Stimulated activated naive CD8-positive, alpha-beta T cell treated with anti-CD3 and anti-CD28 coated beads, Interleukin-15, amount 100 ng/mL, for 72 hours (primary cell): ENCODE measurements around the gene RBP2.

Experiments
- ATAC-seq: fragments of 150-1000 bp; cut with Tn5 transposase; 2 replicates; pipeline ENCODE4 v1.10.0; 2021; ENCODE audit warnings: mild to moderate bottlenecking, moderate library complexity
- DNase-seq, 2 donors: peaks; one replicate each; pipeline ENCODE4 v3.0.0; 2021 to 2022
- H3K27ac Mint-ChIP-seq, 2 donors: one replicate each; pipeline ENCODE4 v1.8.0; 2022; ENCODE audit warnings: mild to moderate bottlenecking in 2 of 2, mixed read lengths in 2 of 2, moderate library complexity in 2 of 2
- H3K27me3 Mint-ChIP-seq: one replicate; pipeline ENCODE4 v1.8.0; 2022; ENCODE audit warnings: mixed read lengths
- H3K4me1 Mint-ChIP-seq: one replicate; pipeline ENCODE4 v1.8.0; 2022; ENCODE audit warnings: mild to moderate bottlenecking, mixed read lengths
- H3K4me3 Mint-ChIP-seq, 2 donors: one replicate each; pipeline ENCODE4 v1.8.0; 2022; ENCODE audit warnings: mild to moderate bottlenecking in 2 of 2, mixed read lengths in 2 of 2, moderate library complexity in 1 of 2
- H3K9me3 Mint-ChIP-seq, 2 donors: one replicate each; pipeline ENCODE4 v1.8.0; 2022; ENCODE audit warnings: mixed read lengths in 2 of 2

Gene RBP2

GRCh38 chr3:139499536-139499935 is 23.2 kb upstream of the RBP2 start:
- Mint-ChIP-seq H3K27me3 (peaks cover 5% of the 10 kb centered on the region), H3K27ac (no peak overlapping the region), H3K4me3 (no peak overlapping the region), H3K9me3 (peaks cover 0 to 2% of the 10 kb centered on the region in 2 donors), H3K4me1 (no peaks in the 10 kb centered on the region)
- DNase-seq (no peak), ATAC-seq (no peak)

- DNase-seq, result no peak
- Mint-ChIP-seq H3K27ac (no peak overlapping the region), H3K4me3 (no peak overlapping the region), H3K9me3 (peaks cover 10 to 17% of the 10 kb centered on the region in 2 donors), H3K27me3 (no peaks in the 10 kb centered on the region), H3K4me1 (no peaks in the 10 kb centered on the region)
- no peak for ATAC-seq
These were observed 17.6 kb upstream of the RBP2 start for GRCh38 chr3:139493826-139494385.

- H3K4me1 Mint-ChIP-seq, result no peaks in the 10 kb centered on the region
- no peak for ATAC-seq
- no peak for DNase-seq
- peaks cover 17 to 32% of the 10 kb centered on the region in 2 donors for H3K9me3 Mint-ChIP-seq
- H3K4me3 Mint-ChIP-seq, result no peak overlapping the region
- no peaks in the 10 kb centered on the region for H3K27me3 Mint-ChIP-seq
- H3K27ac Mint-ChIP-seq, result no peak overlapping the region
These were observed 15.7 kb upstream of the RBP2 start for GRCh38 chr3:139491966-139492365.

GRCh38 chr3:139491027-139491700 is 14.8 kb upstream of the RBP2 start:
- Mint-ChIP-seq H3K4me3 (no peak overlapping the region), H3K9me3 (peaks cover 17 to 32% of the 10 kb centered on the region in 2 donors), H3K27ac (peak overlapping the region; percentile 35 to 86), H3K4me1 (no peaks in the 10 kb centered on the region), H3K27me3 (no peaks in the 10 kb centered on the region)
- ATAC-seq (no peak), DNase-seq (no peak)

- ATAC-seq, result no peak
- H3K9me3 Mint-ChIP-seq, result no peaks in the 10 kb centered on the region
- no peaks in the 10 kb centered on the region for H3K4me1 Mint-ChIP-seq
- H3K4me3 Mint-ChIP-seq, result no peak overlapping the region
- H3K27ac Mint-ChIP-seq, result no peak overlapping the region
- DNase-seq, result no peak
- H3K27me3 Mint-ChIP-seq, result no peaks in the 10 kb centered on the region
These were observed 5.9 kb upstream of the RBP2 start for GRCh38 chr3:139482206-139482605.

- Mint-ChIP-seq H3K4me1 (no peaks in the 10 kb centered on the region), H3K4me3 (no peak overlapping the region), H3K9me3 (no peaks in the 10 kb centered on the region), H3K27me3 (no peaks in the 10 kb centered on the region), H3K27ac (no peak overlapping the region)
- no peak for ATAC-seq
- DNase-seq, result no peak
These were observed 4.8 kb upstream of the RBP2 start for GRCh38 chr3:139481116-139481515.

- Mint-ChIP-seq H3K27ac (no peak overlapping the region), H3K27me3 (no peaks in the 10 kb centered on the region), H3K4me1 (no peaks in the 10 kb centered on the region), H3K9me3 (no peaks in the 10 kb centered on the region), H3K4me3 (no peak overlapping the region)
- DNase-seq, result no peak
- ATAC-seq, result no peak
These were observed 4.3 kb upstream of the RBP2 start for GRCh38 chr3:139480585-139480984.

GRCh38 chr3:139477710-139478640 is 1.7 kb upstream of the RBP2 start:
- no peak for ATAC-seq
- Mint-ChIP-seq H3K27ac (no peak overlapping the region), H3K9me3 (no peaks in the 10 kb centered on the region), H3K27me3 (no peaks in the 10 kb centered on the region), H3K4me1 (no peaks in the 10 kb centered on the region), H3K4me3 (no peak overlapping the region)
- DNase-seq, result no peak

GRCh38 chr3:139473155-139473771 is 3.1 kb downstream of the RBP2 start:
- ATAC-seq (no peak), DNase-seq (no peak)
- Mint-ChIP-seq H3K4me1 (no peaks in the 10 kb centered on the region), H3K4me3 (no peak overlapping the region), H3K27me3 (no peaks in the 10 kb centered on the region), H3K27ac (no peak overlapping the region), H3K9me3 (no peaks in the 10 kb centered on the region)

- no peaks in the 10 kb centered on the region for H3K27me3 Mint-ChIP-seq
- ATAC-seq, result no peak
- H3K27ac Mint-ChIP-seq, result no peak overlapping the region
- no peaks in the 10 kb centered on the region for H3K9me3 Mint-ChIP-seq
- H3K4me3 Mint-ChIP-seq, result no peak overlapping the region
- no peak for DNase-seq
- H3K4me1 Mint-ChIP-seq, result no peaks in the 10 kb centered on the region
These were observed 3.8 kb downstream of the RBP2 start for GRCh38 chr3:139472380-139473010.

GRCh38 chr3:139470199-139470598 is 6.1 kb downstream of the RBP2 start:
- H3K4me1 Mint-ChIP-seq, result no peaks in the 10 kb centered on the region
- no peak for DNase-seq
- no peak overlapping the region for H3K27ac Mint-ChIP-seq
- H3K4me3 Mint-ChIP-seq, result no peak overlapping the region
- H3K27me3 Mint-ChIP-seq, result no peaks in the 10 kb centered on the region
- no peaks in the 10 kb centered on the region for H3K9me3 Mint-ChIP-seq
- no peak for ATAC-seq

GRCh38 chr3:139468399-139468798 is 7.9 kb downstream of the RBP2 start:
- Mint-ChIP-seq H3K27ac (no peak overlapping the region), H3K4me1 (no peaks in the 10 kb centered on the region), H3K4me3 (no peak overlapping the region), H3K9me3 (no peaks in the 10 kb centered on the region), H3K27me3 (no peaks in the 10 kb centered on the region)
- ATAC-seq (no peak), DNase-seq (no peak)

- no peaks in the 10 kb centered on the region for H3K27me3 Mint-ChIP-seq
- H3K4me3 Mint-ChIP-seq, result no peak overlapping the region
- H3K9me3 Mint-ChIP-seq, result no peaks in the 10 kb centered on the region
- DNase-seq (no peak), ATAC-seq (no peak)
- no peaks in the 10 kb centered on the region for H3K4me1 Mint-ChIP-seq
- H3K27ac Mint-ChIP-seq, result no peak overlapping the region
These were observed 10.0 kb downstream of the RBP2 start for GRCh38 chr3:139466360-139466759.

- Mint-ChIP-seq H3K4me1 (no peaks in the 10 kb centered on the region), H3K27ac (no peak overlapping the region)
These were observed 10.7 kb downstream of the RBP2 start for GRCh38 chr3:139465636-139466035.

GRCh38 chr3:139463466-139463865 is 12.8 kb downstream of the RBP2 start:
- DNase-seq (no peak), ATAC-seq (no peak)
- Mint-ChIP-seq H3K4me3 (no peak overlapping the region), H3K4me1 (no peaks in the 10 kb centered on the region), H3K27me3 (no peaks in the 10 kb centered on the region), H3K27ac (no peak overlapping the region), H3K9me3 (no peaks in the 10 kb centered on the region)

More at GRCh38 chr3:139465636-139466035, 10.7 kb downstream of the RBP2 start:
- no peaks in the 10 kb centered on the region for H3K9me3 Mint-ChIP-seq
- no peaks in the 10 kb centered on the region for H3K27me3 Mint-ChIP-seq
- DNase-seq (no peak), ATAC-seq (no peak)
- no peak overlapping the region for H3K4me3 Mint-ChIP-seq
